Measurements from ENCODE around the gene ALDH4A1. TPM values are rescaled to one million over a fixed set of nuclear protein-coding genes. Genes with fewer than 3 reads are reported as not detected.

ALDH4A1 gene
- total RNA-seq, 1 donor: 28.6 TPM

DNA sequence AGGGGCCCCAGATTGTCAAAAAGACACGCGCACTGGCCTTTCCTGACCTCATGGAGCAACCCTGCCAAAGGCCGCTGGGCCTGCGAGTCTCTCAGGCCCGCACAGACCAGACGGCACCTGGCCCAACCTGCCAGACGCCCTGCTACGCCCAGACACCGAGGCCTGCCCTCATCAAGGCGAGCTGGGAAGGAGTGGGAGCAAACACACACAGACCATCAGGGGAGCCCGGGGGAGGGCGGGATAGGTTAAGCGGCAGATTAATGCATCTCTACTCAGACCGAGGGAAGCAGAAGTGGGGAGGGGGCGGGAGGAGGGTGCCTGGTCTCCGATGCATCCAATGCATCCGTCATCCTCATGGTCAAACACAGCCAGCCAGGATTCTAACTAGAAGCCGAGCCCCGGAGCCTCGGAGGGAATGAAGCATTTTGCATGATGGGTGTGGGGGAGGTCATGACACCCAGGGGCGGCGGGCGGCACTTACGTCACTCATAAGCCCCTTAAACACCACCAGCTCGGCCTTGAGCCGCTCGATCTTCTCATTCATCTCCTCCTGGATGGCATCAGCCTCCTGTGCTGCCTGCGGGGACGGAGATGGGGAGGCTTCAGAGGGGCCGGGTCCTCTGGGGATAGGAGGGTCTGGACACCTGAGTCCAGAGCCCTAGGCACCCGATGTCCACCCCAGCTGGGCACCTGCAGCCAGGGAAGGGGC is 17.0 kb upstream of the ALDH4A1 start:
- H3K4me1 ChIP-seq (ENCODE audit: insufficient read depth, low read length): peaks cover 30% of the 10 kb centered on the region

DNA sequence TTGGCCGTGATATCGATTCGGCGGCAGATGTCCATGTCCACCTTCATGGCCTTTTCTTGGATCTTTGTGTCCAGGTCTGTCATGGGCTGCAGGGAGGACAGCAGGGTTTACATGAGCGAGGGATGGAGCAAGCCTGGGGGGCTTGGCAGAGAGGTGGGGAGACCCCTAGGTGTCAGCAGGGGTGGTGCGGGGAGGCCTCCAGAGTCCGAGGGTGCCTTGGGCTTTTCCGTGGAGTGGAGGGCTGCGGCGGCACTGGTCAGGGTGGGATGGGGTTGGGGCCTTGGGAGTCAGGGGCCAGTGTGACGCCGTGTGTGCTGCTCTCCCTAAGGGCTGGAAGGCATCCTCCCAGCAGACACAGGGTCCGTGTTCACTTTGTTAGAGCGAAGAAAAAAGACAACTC is 16.1 kb upstream of the ALDH4A1 start:
- peaks cover 36% of the 10 kb centered on the region for H4K20me1 ChIP-seq (ENCODE audit: insufficient read depth, low read length)
- no peaks in the 10 kb centered on the region for H3K27me3 ChIP-seq (ENCODE audit: insufficient read depth, low read length)
- peaks cover 27% of the 10 kb centered on the region for H3K4me1 ChIP-seq (ENCODE audit: insufficient read depth, low read length)

More for the DNA sequence above, 17.0 kb upstream of the ALDH4A1 start:
- Histone ChIP-seq H3K27me3 (ENCODE audit: insufficient read depth, low read length) (no peaks in the 10 kb centered on the region), H3K27ac (ENCODE audit: low read depth, low read length) (no peak overlapping the region), H3K4me3 (ENCODE audit: insufficient read depth, low read length) (no peak overlapping the region), H3K9me3 (ENCODE audit: low read depth, low read length) (no peaks in the 10 kb centered on the region), H3K4me2 (ENCODE audit: insufficient read depth, low read length) (no peak overlapping the region), H3K79me2 (ENCODE audit: insufficient read depth, low read length) (peaks cover 32% of the 10 kb centered on the region), H2AFZ (ENCODE audit: low read length) (no peak overlapping the region), H4K20me1 (ENCODE audit: insufficient read depth, low read length) (peaks cover 37% of the 10 kb centered on the region), H3K36me3 (ENCODE audit: insufficient read depth, low read length) (peaks cover 9% of the 10 kb centered on the region)
- DNase-seq (ENCODE audit: insufficient read length, low spot score, missing footprints): no peak
- TF ChIP-seq CTCF (IDR thresholded peaks at IDR 0.05; ENCODE audit: extremely low read depth, low read depth, low read length): no peak

DNA sequence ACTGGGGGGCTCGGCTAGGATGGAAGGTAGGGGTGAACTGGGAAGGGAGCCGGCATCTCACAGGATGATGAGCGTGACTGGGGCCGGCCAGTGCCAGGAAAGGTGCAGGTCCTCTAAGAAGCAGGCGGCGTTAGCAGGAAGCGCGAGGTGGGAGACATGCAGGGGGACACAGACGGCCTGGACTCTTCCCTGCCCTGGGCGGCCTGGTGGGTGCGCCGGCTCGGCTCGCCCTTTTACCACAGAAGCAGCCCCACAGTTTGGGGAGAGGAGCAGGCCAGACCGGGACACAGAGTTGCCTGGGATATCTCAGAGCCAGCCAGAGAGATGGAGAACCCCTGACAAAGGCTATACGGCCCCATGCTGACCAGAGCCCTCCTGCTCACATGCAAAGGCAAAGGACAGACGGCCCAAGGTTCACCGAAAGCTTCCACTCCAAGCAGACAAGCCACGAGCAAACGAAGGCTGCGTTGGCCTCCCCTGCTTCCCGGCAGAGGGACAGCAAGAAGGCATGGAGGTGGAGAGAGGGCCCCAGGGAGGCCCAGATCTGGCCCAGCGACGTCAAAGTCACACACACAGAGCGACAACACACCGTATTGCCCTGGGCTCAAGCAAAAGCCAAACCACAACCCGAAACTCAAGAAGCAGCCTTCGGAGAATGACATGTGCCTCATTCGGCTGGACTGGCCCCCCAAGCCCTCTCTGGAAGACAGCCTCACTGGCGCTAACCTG is 14.9 kb upstream of the ALDH4A1 start:
- no peaks in the 10 kb centered on the region for H3K9me3 ChIP-seq (ENCODE audit: low read depth, low read length)
- peaks cover 35% of the 10 kb centered on the region for H4K20me1 ChIP-seq (ENCODE audit: insufficient read depth, low read length)
- H2AFZ ChIP-seq (ENCODE audit: low read length): no peak overlapping the region
- H3K27ac ChIP-seq (ENCODE audit: low read depth, low read length): no peak overlapping the region
- peaks cover 12% of the 10 kb centered on the region for H3K79me2 ChIP-seq (ENCODE audit: insufficient read depth, low read length)
- no peak for TF ChIP-seq CTCF (IDR thresholded peaks at IDR 0.05; ENCODE audit: extremely low read depth, low read depth, low read length)
- H3K27me3 ChIP-seq (ENCODE audit: insufficient read depth, low read length): no peaks in the 10 kb centered on the region
- H3K36me3 ChIP-seq (ENCODE audit: insufficient read depth, low read length): peaks cover 9% of the 10 kb centered on the region
- no peak overlapping the region for H3K4me3 ChIP-seq (ENCODE audit: insufficient read depth, low read length)
- peaks cover 19% of the 10 kb centered on the region for H3K4me1 ChIP-seq (ENCODE audit: insufficient read depth, low read length)
- DNase-seq (ENCODE audit: insufficient read length, low spot score, missing footprints): no peak
- H3K4me2 ChIP-seq (ENCODE audit: insufficient read depth, low read length): no peak overlapping the region

More for the DNA sequence above, 16.1 kb upstream of the ALDH4A1 start:
- Histone ChIP-seq H3K79me2 (ENCODE audit: insufficient read depth, low read length) (peaks cover 22% of the 10 kb centered on the region), H3K36me3 (ENCODE audit: insufficient read depth, low read length) (peaks cover 9% of the 10 kb centered on the region), H3K4me3 (ENCODE audit: insufficient read depth, low read length) (no peak overlapping the region), H3K27ac (ENCODE audit: low read depth, low read length) (no peak overlapping the region), H3K9me3 (ENCODE audit: low read depth, low read length) (no peaks in the 10 kb centered on the region), H2AFZ (ENCODE audit: low read length) (no peak overlapping the region), H3K4me2 (ENCODE audit: insufficient read depth, low read length) (no peak overlapping the region)
- no peak for DNase-seq (ENCODE audit: insufficient read length, low spot score, missing footprints)
- no peak for TF ChIP-seq CTCF (IDR thresholded peaks at IDR 0.05; ENCODE audit: extremely low read depth, low read depth, low read length)

DNA sequence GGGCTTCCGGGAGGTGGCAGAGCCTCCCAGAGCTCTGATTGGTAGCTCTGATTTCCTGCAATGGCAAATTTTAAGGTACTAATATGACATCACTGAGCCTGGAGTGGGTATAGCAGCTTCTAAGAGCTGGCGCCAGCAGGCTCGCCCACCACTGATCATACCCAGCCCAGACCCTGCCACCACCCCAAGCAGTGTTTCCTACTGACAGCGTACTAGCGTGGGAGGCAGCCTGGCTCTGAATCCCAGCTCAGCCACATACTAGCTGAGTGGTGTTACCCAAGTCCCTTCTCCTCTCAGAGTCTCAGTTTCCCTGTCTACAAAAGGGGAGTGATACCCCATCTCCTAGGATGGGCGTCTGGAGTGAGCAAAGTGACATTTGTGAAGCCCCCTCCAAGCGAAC is 13.0 kb upstream of the ALDH4A1 start:
- Histone ChIP-seq H4K20me1 (ENCODE audit: insufficient read depth, low read length) (peaks cover 18% of the 10 kb centered on the region), H3K4me3 (ENCODE audit: insufficient read depth, low read length) (no peak overlapping the region), H3K27ac (ENCODE audit: low read depth, low read length) (no peak overlapping the region), H3K36me3 (ENCODE audit: insufficient read depth, low read length) (peaks cover 23% of the 10 kb centered on the region), H3K79me2 (ENCODE audit: insufficient read depth, low read length) (no peaks in the 10 kb centered on the region), H2AFZ (ENCODE audit: low read length) (no peak overlapping the region), H3K4me1 (ENCODE audit: insufficient read depth, low read length) (peaks cover 13% of the 10 kb centered on the region), H3K4me2 (ENCODE audit: insufficient read depth, low read length) (no peak overlapping the region), H3K9me3 (ENCODE audit: low read depth, low read length) (no peaks in the 10 kb centered on the region), H3K27me3 (ENCODE audit: insufficient read depth, low read length) (no peaks in the 10 kb centered on the region)
- no peak for TF ChIP-seq CTCF (IDR thresholded peaks at IDR 0.05; ENCODE audit: extremely low read depth, low read depth, low read length)
- DNase-seq (ENCODE audit: insufficient read length, low spot score, missing footprints): no peak

Measured in osteoblast (primary cell).